SU-DHL-6 (cell line): ENCODE measurements around the gene KY.

Experiments
- EZH2phosphoT487 ChIP-seq: fragments of 200-600 bp; sonication (generic), shearing (Covaris generic); conservative IDR thresholded peaks from 2 replicates; pipeline ENCODE4 v1.6.1; 2018; ENCODE audit warnings: mild to moderate bottlenecking, antibody characterized with exemption, low read length, moderate library complexity, mixed read lengths
- TF ChIP-seq, protein P1 (sequence below): fragments of 200-600 bp; sonication (generic); IDR thresholded peaks from one replicate; pipeline ENCODE4 v1.5.1; 2017; ENCODE audit warnings: antibody characterized with exemption, mild to moderate bottlenecking, low read length, moderate library complexity; ENCODE audit not compliant: insufficient read depth, poor library complexity, severe bottlenecking

GRCh38 chr3:134567605-134568004, 83.2 kb downstream of the KY start:
- TF ChIP-seq, protein P1, sequence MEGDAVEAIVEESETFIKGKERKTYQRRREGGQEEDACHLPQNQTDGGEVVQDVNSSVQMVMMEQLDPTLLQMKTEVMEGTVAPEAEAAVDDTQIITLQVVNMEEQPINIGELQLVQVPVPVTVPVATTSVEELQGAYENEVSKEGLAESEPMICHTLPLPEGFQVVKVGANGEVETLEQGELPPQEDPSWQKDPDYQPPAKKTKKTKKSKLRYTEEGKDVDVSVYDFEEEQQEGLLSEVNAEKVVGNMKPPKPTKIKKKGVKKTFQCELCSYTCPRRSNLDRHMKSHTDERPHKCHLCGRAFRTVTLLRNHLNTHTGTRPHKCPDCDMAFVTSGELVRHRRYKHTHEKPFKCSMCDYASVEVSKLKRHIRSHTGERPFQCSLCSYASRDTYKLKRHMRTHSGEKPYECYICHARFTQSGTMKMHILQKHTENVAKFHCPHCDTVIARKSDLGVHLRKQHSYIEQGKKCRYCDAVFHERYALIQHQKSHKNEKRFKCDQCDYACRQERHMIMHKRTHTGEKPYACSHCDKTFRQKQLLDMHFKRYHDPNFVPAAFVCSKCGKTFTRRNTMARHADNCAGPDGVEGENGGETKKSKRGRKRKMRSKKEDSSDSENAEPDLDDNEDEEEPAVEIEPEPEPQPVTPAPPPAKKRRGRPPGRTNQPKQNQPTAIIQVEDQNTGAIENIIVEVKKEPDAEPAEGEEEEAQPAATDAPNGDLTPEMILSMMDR, result no peak
- no peak for TF ChIP-seq EZH2phosphoT487
